Measurements from ENCODE around the gene FAM153A. TPM values are rescaled to one million over a fixed set of nuclear protein-coding genes. Genes with fewer than 3 reads are reported as not detected.
"Not testable (repeated sequence)": the region's sequence is repeated elsewhere in the genome, so short reads cannot be mapped to it uniquely, and the experiment has no call there.

The FAM153A gene
- total RNA-seq, 1 experiment from 2014 or later: 1.2 TPM

DNA sequence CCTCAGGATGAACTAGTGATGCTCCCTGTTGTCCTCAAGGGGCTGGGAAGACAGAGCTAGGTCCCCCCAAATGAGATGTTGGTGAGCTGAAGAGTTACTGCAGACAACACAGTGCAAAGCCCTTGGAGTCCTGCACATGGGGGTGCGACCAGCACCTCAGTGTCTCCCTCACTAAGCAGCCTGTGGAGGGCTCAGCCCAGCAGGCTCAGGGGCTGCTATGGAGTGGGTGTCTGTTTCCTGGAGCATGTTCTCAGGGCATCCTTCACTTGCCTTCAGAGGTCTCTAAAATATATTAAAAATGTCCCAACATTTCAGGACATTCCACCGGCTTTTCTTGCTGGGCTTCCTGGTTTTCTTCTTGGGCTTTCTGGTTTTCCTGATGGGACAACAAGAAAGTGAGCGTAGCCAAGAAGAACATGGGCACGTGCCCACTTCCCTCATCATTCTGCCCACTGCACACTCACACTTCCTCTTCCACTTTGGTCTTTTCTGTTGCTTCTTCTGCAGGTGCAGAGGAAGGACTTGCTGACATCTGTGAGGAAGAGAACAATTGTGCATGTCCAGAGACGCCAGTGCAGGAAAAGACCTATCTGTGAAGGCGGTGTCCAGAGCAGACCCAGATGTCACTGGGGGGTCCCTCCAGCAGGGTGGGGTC lies 58.7 kb downstream of the FAM153A start:
- not testable (repeated sequence) for H2AK5ac ChIP-seq (ENCODE audit: insufficient read length, low read length); DNase-seq; H4K8ac ChIP-seq (replicated peaks; ENCODE audit: insufficient read length, low read depth, low read length); H3K4me1 Mint-ChIP-seq; H3K18ac ChIP-seq (ENCODE audit: insufficient read length, low read depth, low read length); H2AFZ ChIP-seq (ENCODE audit: low read length); H3K4me3 Mint-ChIP-seq; H3K27me3 Mint-ChIP-seq (ENCODE audit: low read depth); H2BK20ac ChIP-seq (ENCODE audit: low read depth, low read length, poor library complexity, severe bottlenecking); H3K56ac ChIP-seq (ENCODE audit: insufficient read length, low read depth, low read length); H4K5ac ChIP-seq (ENCODE audit: insufficient read length, low read depth, low read length); H3K27ac Mint-ChIP-seq; H2BK120ac ChIP-seq (ENCODE audit: low read depth, low read length, poor library complexity, severe bottlenecking); H4K20me1 ChIP-seq (ENCODE audit: control insufficient read depth, insufficient read depth, insufficient read length); H2BK12ac ChIP-seq (ENCODE audit: insufficient read length, low read depth, low read length); H3K27ac ChIP-seq (ENCODE audit: insufficient read length, low read depth, low read length); H3K27me3 ChIP-seq (ENCODE audit: insufficient read depth, low read length); H3K4me1 ChIP-seq (ENCODE audit: insufficient read depth, low read length); H3K23me2 ChIP-seq (ENCODE audit: insufficient read length, low read depth, low read length, poor library complexity, severe bottlenecking); H4K91ac ChIP-seq (ENCODE audit: insufficient read length, low read depth, low read length); H3K9me3 ChIP-seq (ENCODE audit: control insufficient read depth, low read depth, low read length); H3K79me1 ChIP-seq (ENCODE audit: insufficient read depth, low read depth, low read length, poor library complexity, severe bottlenecking); H3K23ac ChIP-seq (ENCODE audit: insufficient read length, low read depth, low read length); H3K4me2 ChIP-seq (ENCODE audit: insufficient read depth, insufficient read length, low read length); H3K4ac ChIP-seq (ENCODE audit: low read depth, low read length); H3K9ac ChIP-seq (ENCODE audit: extremely low read depth, insufficient read length, low read length); H2BK15ac ChIP-seq (ENCODE audit: low read depth, low read length); H3K36me3 Mint-ChIP-seq (ENCODE audit: insufficient read depth in 1 of 3, low read depth in 3 of 3); H2BK5ac ChIP-seq (ENCODE audit: insufficient read length, low read length); H3K14ac ChIP-seq (ENCODE audit: insufficient read depth, low read length); H3K9me3 Mint-ChIP-seq; H3K79me2 ChIP-seq (ENCODE audit: insufficient read depth, low read length); H3T11ph ChIP-seq (ENCODE audit: low read length)
- WGBS (ENCODE audit: extremely low coverage, insufficient read length, low lambda C conversion rate): no CpG with 5 or more reads among the region's 6 CpGs

DNA sequence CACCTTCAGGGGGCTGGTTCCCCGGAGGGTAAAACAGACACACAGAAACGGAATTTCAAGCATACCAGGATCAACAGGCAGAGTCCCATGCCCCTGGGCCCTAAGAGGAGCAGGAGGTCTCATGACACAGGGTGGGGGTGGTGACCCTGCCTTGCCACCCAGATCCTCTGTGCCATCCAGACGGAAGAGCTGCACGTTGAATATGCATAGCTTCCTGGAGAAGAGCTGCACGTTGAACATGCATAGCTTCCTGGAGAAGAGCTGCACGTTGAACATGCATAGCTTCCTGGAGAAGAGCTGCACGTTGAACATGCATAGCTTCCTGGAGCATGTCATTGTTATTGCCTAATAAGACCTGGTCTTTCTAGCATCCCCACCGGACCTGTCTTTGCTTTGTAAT lies 59.9 kb downstream of the FAM153A start:
- H3K9me3 Mint-ChIP-seq; H3T11ph ChIP-seq (ENCODE audit: low read length); H3K4me3 Mint-ChIP-seq; H3K4me2 ChIP-seq (ENCODE audit: insufficient read depth, insufficient read length, low read length); H3K79me1 ChIP-seq (ENCODE audit: insufficient read depth, low read depth, low read length, poor library complexity, severe bottlenecking); H3K4ac ChIP-seq (ENCODE audit: low read depth, low read length); H3K23me2 ChIP-seq (ENCODE audit: insufficient read length, low read depth, low read length, poor library complexity, severe bottlenecking); H2AFZ ChIP-seq (ENCODE audit: low read length); H3K14ac ChIP-seq (ENCODE audit: insufficient read depth, low read length); H3K9me3 ChIP-seq (ENCODE audit: control insufficient read depth, low read depth, low read length); H3K27ac Mint-ChIP-seq; H4K5ac ChIP-seq (ENCODE audit: insufficient read length, low read depth, low read length); H3K27ac ChIP-seq (ENCODE audit: insufficient read length, low read depth, low read length); H3K4me1 Mint-ChIP-seq; H3K9ac ChIP-seq (ENCODE audit: extremely low read depth, insufficient read length, low read length); H2BK15ac ChIP-seq (ENCODE audit: low read depth, low read length); H3K79me2 ChIP-seq (ENCODE audit: insufficient read depth, low read length); H2BK20ac ChIP-seq (ENCODE audit: low read depth, low read length, poor library complexity, severe bottlenecking); H3K27me3 ChIP-seq (ENCODE audit: insufficient read depth, low read length); H3K27me3 Mint-ChIP-seq (ENCODE audit: low read depth); H4K20me1 ChIP-seq (ENCODE audit: control insufficient read depth, insufficient read depth, insufficient read length); H2BK12ac ChIP-seq (ENCODE audit: insufficient read length, low read depth, low read length); H2AK5ac ChIP-seq (ENCODE audit: insufficient read length, low read length); H4K8ac ChIP-seq (replicated peaks; ENCODE audit: insufficient read length, low read depth, low read length); H3K56ac ChIP-seq (ENCODE audit: insufficient read length, low read depth, low read length); H3K23ac ChIP-seq (ENCODE audit: insufficient read length, low read depth, low read length); DNase-seq; H3K18ac ChIP-seq (ENCODE audit: insufficient read length, low read depth, low read length); H3K4me1 ChIP-seq (ENCODE audit: insufficient read depth, low read length); H3K36me3 Mint-ChIP-seq (ENCODE audit: insufficient read depth in 1 of 3, low read depth in 3 of 3); H4K91ac ChIP-seq (ENCODE audit: insufficient read length, low read depth, low read length); H2BK5ac ChIP-seq (ENCODE audit: insufficient read length, low read length); H2BK120ac ChIP-seq (ENCODE audit: low read depth, low read length, poor library complexity, severe bottlenecking): not testable (repeated sequence)
- WGBS (ENCODE audit: extremely low coverage, insufficient read length, low lambda C conversion rate): no CpG with 5 or more reads among the region's 8 CpGs

All from H9 (cell line).